GM19463 (cell line): Measurements from ENCODE around the gene ARID1B.
A peak's percentile ranks its signal among the peaks of the same experiment; 100 is the strongest.
"Not testable (repeated sequence)": the region's sequence is repeated elsewhere in the genome, so short reads cannot be mapped to it uniquely, and the experiment has no call there.

Source experiments
- ATAC-seq: cut with Tn5 transposase; IDR thresholded peaks from one replicate; pipeline ENCODE4 v1.9.1; 2021; ENCODE audit warnings: mild to moderate bottlenecking, moderate library complexity; ENCODE audit not compliant: unreplicated experiment

The ARID1B gene

DNA sequence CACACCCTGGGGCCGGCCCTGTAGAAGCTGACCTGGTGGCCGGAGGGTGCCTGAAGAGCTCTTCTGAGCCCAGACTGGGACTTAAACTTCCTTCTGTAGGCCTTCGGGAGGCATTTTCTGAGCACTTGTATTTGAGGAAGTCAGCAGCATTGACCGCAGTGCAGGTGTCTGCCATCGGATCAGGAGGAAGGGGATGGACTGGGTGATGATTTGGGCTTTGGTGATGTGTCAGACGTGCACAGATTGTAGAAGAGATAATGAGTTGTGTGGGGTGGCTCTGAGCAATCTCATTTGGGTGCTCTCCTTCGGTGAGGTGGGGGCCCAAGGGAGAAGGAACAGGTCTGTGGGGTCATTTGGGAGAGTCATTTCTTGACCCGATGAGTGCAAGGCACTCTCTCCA lies 150.9 kb downstream of the ARID1B start:
- ATAC-seq: no peak

DNA sequence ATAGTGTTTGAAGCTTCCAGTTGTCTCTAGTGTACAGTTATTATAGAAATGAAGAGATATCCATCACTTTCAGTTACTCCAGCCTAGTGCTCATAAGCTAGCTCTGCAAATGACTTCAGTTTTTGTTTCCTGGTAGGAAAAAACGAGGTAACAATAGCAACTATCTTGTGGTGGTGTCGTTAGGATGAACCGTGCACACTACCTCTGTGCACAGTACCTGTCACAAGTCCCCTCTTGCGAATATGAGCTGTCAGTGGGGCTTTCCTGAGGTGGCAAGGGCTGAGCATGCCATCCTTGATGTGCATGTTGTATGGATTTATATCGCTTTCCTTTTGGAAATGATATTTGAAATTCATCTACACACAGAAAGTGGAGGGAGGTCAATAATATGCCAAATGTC lies 151.8 kb downstream of the ARID1B start:
- no peak for ATAC-seq

DNA sequence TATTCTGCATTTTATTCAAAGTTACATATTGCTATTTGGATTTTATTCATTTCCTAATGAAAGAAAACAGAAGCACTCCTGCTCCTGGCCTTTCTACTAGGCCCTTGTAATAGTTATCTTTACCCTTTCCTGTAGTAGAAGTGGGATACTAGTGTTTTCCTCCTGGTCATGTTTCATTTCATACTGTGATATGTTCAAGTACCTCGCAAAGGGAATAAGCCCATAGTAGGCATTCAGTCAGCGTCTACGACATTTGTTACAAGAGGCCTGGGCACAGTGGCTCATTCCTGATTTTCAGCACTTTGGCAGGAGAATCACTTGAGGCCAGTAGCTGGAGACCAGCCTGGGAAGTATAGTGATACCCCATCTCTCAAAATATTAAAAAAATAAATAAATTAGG lies 154.1 kb downstream of the ARID1B start:
- ATAC-seq: no peak

DNA sequence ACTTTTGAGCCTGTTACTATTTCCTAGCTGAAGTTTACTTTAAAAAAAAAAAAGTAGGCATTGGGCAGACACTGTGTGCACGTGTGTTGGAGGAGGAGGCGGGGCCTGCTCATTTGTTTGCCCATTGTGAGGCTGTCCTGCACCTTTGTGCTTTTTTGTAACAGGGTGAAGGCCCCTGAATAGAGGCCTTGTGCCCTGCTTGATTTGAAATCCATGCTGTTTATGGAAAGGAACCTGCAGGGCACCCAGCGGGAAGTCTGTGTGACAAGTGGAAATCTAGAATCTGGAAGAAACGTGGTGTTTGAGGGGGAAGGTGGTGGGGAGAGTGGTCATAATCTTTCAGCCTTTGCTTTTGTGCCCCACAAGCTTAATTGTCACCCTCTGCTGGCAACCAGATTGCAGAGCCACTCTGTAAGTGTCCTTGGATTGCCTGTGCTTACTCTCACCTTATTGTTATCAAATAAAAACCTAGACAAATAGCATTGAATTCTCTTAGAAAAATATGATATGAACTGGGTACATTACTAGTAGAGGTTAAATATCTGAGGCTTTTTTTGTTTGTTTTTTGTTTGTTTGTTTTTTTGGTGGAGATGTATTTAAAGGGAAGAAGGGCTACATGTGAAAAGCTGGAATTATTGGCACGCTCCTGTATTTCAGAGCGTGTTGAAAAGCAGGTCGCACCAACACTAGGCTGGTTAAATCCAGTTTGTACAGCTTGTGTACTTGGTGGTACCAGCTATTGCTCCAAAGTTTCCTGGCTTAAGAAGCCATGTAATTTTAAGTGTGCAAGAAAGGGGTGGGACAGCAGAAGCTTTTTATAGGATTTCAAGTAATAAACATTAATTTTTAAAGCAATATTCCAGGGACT lies 156.3 kb downstream of the ARID1B start:
- no peak for ATAC-seq

DNA sequence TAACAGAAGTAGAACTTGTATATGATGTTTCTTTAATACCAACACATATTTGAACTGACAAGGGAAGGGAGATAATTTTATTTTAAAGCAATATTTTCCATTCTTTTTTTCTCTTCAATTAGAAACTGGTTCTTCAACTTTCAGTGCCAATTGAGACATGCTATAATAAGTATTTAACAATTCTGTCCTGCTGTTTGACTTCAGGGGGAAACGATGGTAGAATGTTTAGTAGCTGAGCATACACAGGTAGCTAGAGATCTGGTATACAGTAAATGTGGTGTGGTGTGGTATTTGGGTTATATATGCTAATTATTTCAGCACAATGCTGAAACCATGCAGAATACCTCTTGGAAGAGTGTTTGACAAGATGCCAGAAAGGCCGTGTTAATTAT lies 156.9 kb downstream of the ARID1B start:
- no peak for ATAC-seq

DNA sequence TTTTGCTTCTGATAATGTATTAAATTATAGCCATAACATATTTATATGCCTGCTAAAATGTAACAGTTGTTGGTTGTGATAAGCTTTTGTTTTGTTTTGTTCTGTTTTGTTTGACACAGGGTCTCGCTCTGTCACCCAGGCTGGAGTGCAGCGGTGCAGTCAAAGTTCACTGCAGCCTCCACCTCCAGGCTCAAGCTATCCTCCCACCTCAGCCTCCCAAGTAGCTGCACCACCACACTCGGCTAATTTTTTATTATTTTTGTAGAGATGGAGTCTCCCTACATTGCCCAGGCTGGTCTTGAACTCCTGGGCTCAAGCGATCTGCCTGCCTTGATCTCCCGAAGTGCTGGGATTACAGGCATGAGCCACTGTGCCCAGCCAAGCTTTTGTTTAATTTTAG lies 157.8 kb downstream of the ARID1B start:
- no peak for ATAC-seq

DNA sequence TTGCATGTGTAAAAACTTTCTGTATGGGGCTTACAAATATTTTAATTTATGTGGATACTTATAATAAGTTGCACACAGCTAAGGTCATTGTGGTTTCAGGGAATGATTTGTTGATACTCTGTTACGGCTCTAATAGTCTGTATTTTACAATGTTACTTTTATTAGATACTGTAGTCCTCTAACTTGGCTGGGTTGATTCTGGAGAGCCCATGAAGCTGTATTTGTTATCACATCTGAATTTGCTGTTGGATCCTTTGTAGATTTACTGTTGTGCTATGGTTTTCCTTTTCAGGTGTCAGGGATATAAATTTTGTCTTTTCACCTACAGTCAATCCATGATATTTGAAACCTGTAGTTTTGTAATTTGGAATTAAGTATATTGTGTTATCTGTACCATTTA lies 161.0 kb downstream of the ARID1B start:
- ATAC-seq: no peak

DNA sequence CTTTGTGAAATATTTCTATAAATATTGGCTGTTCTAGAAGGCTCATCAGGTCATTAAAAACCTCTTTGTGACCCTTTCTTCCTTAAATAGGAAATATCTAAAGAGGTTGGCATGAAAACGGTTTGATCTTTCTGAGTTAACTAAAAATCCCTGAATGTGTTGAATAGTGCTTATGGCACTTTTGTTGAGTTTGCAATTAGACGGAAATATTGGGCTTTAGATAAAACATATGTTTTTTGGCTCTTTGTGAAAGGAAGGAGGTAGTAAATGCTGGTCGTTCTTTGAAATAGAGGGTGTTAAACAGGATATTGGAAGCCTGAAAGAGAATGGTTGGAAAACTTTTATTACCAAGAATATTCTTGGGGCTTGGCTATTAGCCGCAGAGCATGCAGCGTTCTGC lies 163.0 kb downstream of the ARID1B start:
- ATAC-seq: no peak

DNA sequence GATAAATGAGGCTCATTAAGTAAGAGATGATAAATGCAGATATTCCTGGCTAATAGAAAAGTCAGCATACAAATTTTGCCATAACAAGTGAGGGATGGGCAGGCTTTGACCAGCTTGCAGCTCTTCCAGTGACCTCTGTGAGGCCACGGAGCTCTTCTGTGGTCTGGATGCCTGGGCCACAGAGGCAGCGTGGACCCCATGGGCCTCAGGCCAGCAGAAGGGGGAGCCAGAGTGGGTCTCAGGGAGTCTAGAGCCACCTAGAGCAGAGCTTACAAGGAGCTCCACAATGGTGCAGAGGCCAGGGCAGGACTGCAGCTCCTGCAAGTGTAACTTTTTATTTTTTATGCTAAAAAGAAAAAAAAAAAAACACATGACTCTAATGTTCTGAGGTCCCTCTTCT lies 165.1 kb downstream of the ARID1B start:
- ATAC-seq: no peak

DNA sequence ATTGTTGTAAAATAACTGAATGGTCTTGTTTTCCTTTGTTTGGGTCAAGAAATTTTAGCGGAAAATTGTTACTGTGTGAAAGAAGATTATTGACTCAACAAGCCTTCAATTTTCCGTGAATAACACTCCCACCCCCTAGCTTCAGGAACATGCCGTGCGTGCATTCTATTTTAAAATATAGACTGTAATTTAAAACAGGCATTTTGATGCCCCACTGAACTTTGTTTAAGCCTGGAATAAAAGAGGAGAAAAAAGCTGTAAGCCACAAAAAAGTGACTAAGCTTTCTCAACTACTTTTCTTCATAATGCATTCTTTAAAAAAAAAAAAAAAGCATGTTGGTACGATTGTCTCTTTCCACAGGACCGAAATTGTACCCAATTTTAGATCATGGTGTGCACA lies 166.0 kb downstream of the ARID1B start:
- no peak for ATAC-seq

DNA sequence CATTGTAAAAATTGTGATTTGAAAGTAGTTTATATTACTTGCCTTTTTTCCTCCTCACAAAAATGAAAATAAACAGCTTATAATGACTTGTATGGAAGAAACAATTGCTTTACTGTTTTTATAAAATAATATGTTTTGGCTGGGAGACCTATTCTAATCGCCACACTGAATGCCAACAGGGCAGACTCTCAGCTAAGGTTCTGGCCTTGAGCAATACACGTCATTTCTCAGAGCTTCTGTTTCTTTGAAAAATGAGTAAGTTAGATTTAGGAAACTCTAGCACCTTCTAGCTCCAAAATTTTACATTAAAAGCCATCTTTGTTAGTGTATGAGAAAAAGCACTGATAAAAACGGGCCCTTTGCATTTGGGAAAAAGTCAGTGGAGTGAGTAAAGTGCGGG lies 166.6 kb downstream of the ARID1B start:
- ATAC-seq: no peak

DNA sequence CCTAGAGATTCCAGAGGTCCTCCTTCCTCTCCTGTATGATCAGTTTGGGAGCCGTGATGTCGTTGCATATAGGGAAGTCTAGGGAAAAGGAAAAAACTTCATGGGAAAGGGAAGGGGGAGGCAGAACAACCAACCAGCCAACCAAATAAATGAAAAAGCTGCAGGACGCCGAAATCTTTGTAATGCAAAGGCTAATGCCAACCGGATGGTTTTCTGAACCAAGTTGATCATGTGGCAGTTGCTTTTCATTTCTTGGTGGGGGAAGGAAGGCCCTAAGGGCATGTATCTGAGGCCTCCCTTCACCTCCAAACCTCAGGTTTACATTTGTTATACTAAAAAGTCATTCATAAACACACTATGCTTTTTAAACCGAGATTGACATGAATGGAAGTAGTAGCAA lies 167.2 kb downstream of the ARID1B start:
- ATAC-seq: no peak

DNA sequence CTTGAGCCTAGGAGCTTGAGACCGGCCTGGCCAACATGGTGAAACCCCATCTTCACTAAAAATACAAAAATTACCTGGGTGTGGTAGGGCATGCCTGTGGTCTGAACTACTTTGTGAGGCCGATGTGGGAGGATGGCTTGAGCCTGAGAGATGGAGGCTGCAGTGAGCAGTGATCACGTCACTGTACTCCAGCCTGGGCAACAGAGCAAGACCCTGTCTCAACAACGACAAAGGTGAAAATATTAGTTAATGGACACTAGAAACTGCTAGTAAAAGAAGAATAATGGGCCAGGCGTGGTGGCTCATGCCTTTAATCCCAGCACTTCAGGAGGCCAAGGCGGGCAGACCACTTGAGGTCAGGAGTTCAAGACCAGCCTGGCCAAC lies 168.6 kb downstream of the ARID1B start:
- ATAC-seq: not testable (repeated sequence)

DNA sequence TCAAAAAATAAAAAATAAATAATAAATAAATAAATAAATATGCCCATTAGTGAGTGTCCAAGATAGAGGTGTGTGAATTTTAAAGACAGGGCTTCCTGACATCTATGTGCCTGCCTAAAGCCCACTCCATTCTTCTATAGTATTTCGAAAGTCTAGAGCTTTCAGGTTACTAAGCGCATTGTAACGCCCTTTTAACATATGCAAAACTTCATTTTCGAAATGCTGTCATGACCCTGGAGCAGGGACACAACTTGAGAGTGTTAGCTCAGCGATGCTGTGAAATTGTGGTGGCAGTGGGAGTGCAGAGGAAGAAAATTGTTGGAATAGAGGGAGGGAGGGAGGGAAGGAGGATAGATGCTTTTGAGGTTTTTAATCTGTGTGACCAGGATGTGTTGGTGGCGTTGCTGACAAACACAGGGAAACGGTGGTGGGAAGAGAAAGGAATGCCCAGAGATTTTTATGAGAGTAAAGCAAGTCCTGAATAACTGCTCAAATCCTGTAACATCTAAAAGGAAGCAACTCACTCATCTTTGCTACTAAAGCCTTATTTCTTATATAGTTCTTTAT lies 169.3 kb downstream of the ARID1B start:
- peak; percentile 78 for ATAC-seq

DNA sequence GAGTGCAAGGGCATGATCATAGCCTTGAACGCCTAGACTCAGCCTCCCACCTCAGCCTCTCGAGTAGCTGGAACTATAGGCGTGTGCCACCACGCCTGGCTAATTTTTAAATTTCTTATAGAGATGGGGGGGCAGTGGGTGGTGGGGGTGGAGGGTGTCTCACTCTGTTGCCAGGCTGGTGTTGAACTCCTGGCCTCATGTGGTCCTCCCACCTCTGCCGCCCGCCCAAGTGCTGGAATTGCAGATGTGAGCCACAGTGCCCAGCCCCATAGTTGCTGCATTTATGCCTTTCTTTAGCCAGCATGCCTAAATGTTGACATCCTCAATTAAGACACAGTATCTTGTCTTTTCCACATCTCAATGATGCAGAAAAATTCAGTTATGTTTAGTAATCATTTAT lies 171.1 kb downstream of the ARID1B start:
- no peak for ATAC-seq

DNA sequence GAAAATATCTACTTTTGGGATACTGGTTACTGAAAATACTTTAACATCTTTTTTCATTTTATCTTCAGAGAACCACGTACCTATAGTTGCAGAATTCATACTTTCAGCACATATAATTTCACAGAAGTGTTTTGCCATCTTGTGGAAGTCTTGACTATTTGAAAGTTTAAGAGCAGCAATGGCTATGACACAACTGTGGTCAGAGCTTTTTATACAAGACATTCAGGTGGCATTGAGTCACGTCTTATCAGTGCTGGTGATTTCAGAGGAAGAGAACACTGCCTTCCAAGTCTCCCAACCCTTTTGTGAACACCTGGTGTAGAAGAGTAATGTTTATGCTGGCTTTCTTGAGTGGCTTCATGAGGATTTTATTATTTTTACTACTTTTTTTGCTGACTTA lies 171.6 kb downstream of the ARID1B start:
- ATAC-seq: no peak

DNA sequence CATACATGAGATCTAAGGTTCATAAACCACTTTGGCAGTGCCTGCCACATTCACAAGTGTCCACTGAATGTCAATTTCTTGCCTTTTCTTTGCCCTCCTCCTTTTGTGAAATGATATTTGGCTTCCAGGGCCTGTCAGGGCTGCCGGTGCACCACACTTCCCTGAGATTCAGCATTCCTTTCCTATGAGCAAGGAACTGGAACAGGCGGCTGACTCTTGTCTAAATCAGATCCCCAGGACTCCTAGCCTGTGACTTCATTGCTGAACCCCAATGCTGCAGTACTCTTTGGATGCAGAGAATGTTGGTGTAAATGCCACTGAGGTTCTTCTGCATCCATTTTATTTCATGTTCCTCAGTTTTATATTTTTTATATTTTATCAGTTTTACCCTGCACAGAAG lies 172.2 kb downstream of the ARID1B start:
- no peak for ATAC-seq

DNA sequence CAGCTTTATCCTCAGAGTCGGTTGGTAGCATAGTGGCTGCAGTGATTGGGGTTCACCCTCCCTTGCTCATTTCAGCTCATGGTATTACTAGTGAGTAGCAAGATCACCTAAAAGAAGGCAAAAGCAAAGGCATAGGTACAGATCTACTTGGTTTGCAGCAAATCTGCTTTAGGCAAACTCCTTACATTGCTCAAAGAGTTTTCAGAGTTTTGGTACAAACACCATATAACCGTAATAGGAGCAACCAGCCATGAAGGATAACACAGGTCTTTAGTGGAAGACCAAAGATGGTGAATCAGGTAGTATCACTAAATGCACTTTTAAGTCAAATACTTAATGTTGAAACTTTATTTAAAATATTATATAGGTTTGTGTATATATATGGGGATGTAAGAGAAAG lies 172.9 kb downstream of the ARID1B start:
- no peak for ATAC-seq

DNA sequence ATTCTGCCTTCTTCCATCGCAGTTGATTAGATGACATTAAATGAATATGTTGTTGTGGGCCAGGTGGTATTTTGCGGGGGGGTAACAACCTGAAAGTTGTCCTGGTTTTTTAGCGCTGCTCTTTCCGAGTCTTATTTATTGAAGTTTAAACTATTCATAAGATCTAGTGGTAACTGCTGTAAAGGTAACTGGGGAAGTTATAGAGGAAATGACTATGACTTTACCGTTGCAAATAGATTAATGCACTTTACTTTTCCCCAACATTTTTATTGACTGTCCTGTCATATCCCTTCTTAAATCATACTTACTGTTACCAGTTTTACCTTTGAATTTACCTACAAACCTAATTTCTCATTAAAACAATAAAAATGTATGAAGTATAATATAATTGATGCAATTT lies 173.4 kb downstream of the ARID1B start:
- no peak for ATAC-seq

DNA sequence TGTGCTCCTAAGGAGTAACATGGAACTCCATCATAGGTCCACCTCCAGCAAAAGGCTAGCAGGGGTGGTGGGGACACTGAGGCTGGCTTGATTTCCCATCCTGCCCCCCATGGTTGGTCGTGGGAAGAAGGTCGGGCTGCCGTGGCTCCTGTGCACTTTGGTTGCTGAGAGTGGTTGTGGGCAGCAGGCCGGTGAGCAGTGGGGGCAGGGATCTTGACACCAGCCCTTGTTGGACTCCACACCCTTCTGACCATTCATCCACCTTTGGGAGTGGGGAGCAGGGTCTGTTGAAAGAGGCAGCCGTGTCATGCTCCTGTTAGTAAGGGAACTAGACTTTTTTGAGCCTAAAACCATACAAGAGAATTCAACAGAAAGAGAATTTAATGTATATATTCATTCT lies 175.2 kb downstream of the ARID1B start:
- no peak for ATAC-seq

DNA sequence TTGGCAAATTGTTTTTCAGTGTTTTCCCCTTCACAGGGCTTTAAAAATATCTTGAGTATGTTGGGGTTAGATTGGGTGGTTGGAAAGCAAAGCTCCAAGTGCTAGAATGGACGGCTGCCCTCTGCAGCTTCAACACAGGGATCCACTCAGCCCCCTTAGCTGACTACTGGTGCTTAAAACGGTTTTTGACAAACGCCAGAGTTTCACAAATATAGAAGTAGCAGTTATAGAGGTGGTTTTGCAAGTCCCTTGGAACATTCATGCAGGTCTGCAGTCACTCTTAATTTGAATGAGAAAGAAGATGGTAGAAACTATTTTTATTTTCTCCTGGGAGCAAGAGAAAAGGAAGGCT lies 175.9 kb downstream of the ARID1B start:
- no peak for ATAC-seq

DNA sequence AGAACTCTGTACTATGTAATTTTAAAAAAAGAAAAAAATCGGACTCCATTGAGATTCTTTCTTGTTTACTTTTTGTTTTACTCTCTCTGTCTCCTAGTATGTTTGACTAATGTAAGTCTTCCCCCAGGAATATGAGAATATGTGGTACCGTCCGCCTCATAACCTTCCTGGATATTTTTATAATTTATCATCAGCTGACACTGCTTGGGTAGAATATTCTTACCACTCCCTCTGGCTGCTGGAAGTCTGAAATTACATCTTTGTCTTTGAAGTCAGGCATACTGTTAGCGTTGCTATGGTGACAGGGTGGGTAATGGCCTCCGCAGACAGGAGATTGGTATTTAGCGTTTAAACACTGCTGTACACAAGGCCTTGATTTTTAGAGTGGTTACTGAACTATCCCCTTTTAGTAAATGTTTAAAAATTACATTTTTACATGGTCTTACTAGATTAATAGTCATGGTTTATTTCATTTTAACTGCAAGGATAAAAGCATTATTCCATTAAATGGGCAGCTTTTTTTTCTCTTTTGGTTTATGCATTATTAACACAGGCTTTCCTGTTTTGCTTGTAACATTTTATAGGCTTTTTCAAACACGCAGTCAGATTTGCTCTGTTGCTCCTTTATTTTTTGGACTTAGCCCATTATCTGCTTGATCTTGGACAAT lies 176.4 kb downstream of the ARID1B start:
- ATAC-seq: no peak
